ENCODE results near the gene C2orf92. TPM values are rescaled to one million over a fixed set of nuclear protein-coding genes. Genes with fewer than 3 reads are reported as not detected.
A peak's percentile ranks its signal among the peaks of the same experiment; 100 is the strongest.

The C2orf92 gene
- polyA plus RNA-seq, 2 of the 4 experiments (the other 2 are of a cell fraction) = 1.1 to 2.7 TPM

- H3K4me3 ChIP-seq = no peak overlapping the region
- no peaks in the 10 kb centered on the region for H3K4me1 ChIP-seq
- DNase-seq (ENCODE audit: low read depth in 1 of 2, low spot score in 1 of 2) = no peak
- POLR2A ChIA-PET = no interaction called here
- H3K27ac ChIP-seq = no peak overlapping the region
- H3K9me3 ChIP-seq = no peaks in the 10 kb centered on the region
- TF ChIP-seq RARB (CRISPR knock-in tag; IDR thresholded peaks at IDR 0.05) (no peak), CEBPB (IDR thresholded peaks at IDR 0.05) (no peak), POLR2A (IDR thresholded peaks at IDR 0.05; ENCODE audit: low read length) (no peak), EHF (CRISPR knock-in tag; IDR thresholded peaks at IDR 0.05) (no peak), NR3C1 (IDR thresholded peaks at IDR 0.05) (no peak), POLR2AphosphoS2 (conservative IDR thresholded peaks at IDR 0.05; ENCODE audit: low read length) (no peak), EP300 (IDR thresholded peaks at IDR 0.05) (no peak), NPAS2 (CRISPR knock-in tag; IDR thresholded peaks at IDR 0.05; ENCODE audit: borderline replicate concordance) (no peak), KDM1A (IDR thresholded peaks at IDR 0.05; ENCODE audit: low read depth) (no peak), FOXS1 (CRISPR knock-in tag; IDR thresholded peaks at IDR 0.05) (no peak), GATA3 (IDR thresholded peaks at IDR 0.05; ENCODE audit: borderline replicate concordance) (no peak), MYC (IDR thresholded peaks at IDR 0.05; ENCODE audit: borderline replicate concordance, low read length) (no peak)
- TF ChIP-seq, protein P1, sequence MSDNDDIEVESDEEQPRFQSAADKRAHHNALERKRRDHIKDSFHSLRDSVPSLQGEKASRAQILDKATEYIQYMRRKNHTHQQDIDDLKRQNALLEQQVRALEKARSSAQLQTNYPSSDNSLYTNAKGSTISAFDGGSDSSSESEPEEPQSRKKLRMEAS (IDR thresholded peaks at IDR 0.05) = no peak
- no peak overlapping the region for H3K4me2 ChIP-seq
- CTCF ChIA-PET = interaction anchor here (0.6 to 2.9 kb wide), 17 partner anchors 9 to 707 kb away, joined by 3 to 27 read pairs (median 5); no protein-coding TSS in a partner anchor
- no peak for FAIRE-seq
- ATAC-seq = peak in 1 of 2 experiments; percentile 13; a peak in 2 of 6 replicates
- 51% methylated on average over 8 of the region's 23 CpGs for WGBS (ENCODE audit: missing lambda C conversion rate)
Observed at GRCh38 chr2:97739020-97739892, 69.7 kb downstream of the C2orf92 start.

GRCh38 chr2:97739893-97740245 lies 70.4 kb downstream of the C2orf92 start:
- FAIRE-seq (no peak), DNase-seq (ENCODE audit: low read depth in 1 of 2, low spot score in 1 of 2) (no peak), ATAC-seq (0 out of 6 replicates have a peak, but pooled peaks of 1 of the 2 experiments have one; percentile 9)
- Histone ChIP-seq H3K9me3 (no peaks in the 10 kb centered on the region), H3K4me3 (no peak overlapping the region), H3K4me2 (no peak overlapping the region), H3K27ac (no peak overlapping the region), H3K4me1 (no peaks in the 10 kb centered on the region)
- ChIA-PET CTCF (interaction anchor here (0.6 to 2.9 kb wide), 19 partner anchors 9 to 707 kb away, joined by 3 to 27 read pairs (median 5); no protein-coding TSS in a partner anchor), POLR2A (no interaction called here)
- TF ChIP-seq JUN (IDR thresholded peaks at IDR 0.05) (no peak), RARB (CRISPR knock-in tag; IDR thresholded peaks at IDR 0.05) (no peak), JUNB (IDR thresholded peaks at IDR 0.05) (no peak), EP300 (IDR thresholded peaks at IDR 0.05) (no peak), MAZ (IDR thresholded peaks at IDR 0.05; ENCODE audit: borderline replicate concordance, low read depth, low read length) (no peak), NR3C1 (IDR thresholded peaks at IDR 0.05) (no peak), EHMT2 (IDR thresholded peaks at IDR 0.05; ENCODE audit: low read depth) (no peak), HOXB5 (CRISPR knock-in tag; IDR thresholded peaks at IDR 0.05) (no peak), TFCP2L1 (CRISPR knock-in tag; IDR thresholded peaks at IDR 0.05) (no peak), EHF (CRISPR knock-in tag; IDR thresholded peaks at IDR 0.05) (no peak), HDAC2 (IDR thresholded peaks at IDR 0.05) (no peak), HES2 (IDR thresholded peaks at IDR 0.05) (no peak)
- TF ChIP-seq, protein P2, sequence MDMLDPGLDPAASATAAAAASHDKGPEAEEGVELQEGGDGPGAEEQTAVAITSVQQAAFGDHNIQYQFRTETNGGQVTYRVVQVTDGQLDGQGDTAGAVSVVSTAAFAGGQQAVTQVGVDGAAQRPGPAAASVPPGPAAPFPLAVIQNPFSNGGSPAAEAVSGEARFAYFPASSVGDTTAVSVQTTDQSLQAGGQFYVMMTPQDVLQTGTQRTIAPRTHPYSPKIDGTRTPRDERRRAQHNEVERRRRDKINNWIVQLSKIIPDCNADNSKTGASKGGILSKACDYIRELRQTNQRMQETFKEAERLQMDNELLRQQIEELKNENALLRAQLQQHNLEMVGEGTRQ (IDR thresholded peaks at IDR 0.05) = no peak
- WGBS (ENCODE audit: missing lambda C conversion rate) = 47% methylated on average over 5 of the region's 5 CpGs

GRCh38 chr2:97740590-97741182 lies 71.2 kb downstream of the C2orf92 start:
- ATAC-seq (peak; percentile 79 to 88), DNase-seq (ENCODE audit: low read depth in 1 of 2, low spot score in 1 of 2) (peak; percentile 65 to 80), FAIRE-seq (no peak)
- ChIA-PET CTCF (interaction anchor here (0.6 to 2.9 kb wide), 22 partner anchors 8 to 706 kb away, joined by 3 to 27 read pairs (median 4); no protein-coding TSS in a partner anchor), POLR2A (no interaction called here)
- peak overlapping the region; percentile 56; the same call in 2 of the 3 replicates for H3K4me2 ChIP-seq
- no peak overlapping the region for H3K27ac ChIP-seq
- no peaks in the 10 kb centered on the region for H3K4me1 ChIP-seq
- no peak overlapping the region for H3K4me3 ChIP-seq
- H3K9me3 ChIP-seq = no peaks in the 10 kb centered on the region
- 24% methylated on average over 17 of the region's 19 CpGs for WGBS (ENCODE audit: missing lambda C conversion rate)
- TF ChIP-seq, protein P3, sequence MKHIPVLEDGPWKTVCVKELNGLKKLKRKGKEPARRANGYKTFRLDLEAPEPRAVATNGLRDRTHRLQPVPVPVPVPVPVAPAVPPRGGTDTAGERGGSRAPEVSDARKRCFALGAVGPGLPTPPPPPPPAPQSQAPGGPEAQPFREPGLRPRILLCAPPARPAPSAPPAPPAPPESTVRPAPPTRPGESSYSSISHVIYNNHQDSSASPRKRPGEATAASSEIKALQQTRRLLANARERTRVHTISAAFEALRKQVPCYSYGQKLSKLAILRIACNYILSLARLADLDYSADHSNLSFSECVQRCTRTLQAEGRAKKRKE (CRISPR knock-in tag; IDR thresholded peaks at IDR 0.05; ENCODE audit: low read depth) = no peak
- no peak for TF ChIP-seq CBX8 (IDR thresholded peaks at IDR 0.05)
- peak; percentile 52 to 56 for TF ChIP-seq RAD21 (conservative IDR thresholded peaks at IDR 0.05 in 1 of 2, IDR thresholded peaks at IDR 0.05 in 1 of 2)
- TF ChIP-seq NPAS2 (CRISPR knock-in tag; IDR thresholded peaks at IDR 0.05; ENCODE audit: borderline replicate concordance) = no peak
- no peak for TF ChIP-seq NFE2L2 (conservative IDR thresholded peaks at IDR 0.05; ENCODE audit: low read length)
- no peak for TF ChIP-seq PHF8 (IDR thresholded peaks at IDR 0.05; ENCODE audit: borderline replicate concordance, low read depth)
- TF ChIP-seq BHLHE40 (IDR thresholded peaks at IDR 0.05; ENCODE audit: low read depth, low read length) = no peak
- TF ChIP-seq CEBPB (IDR thresholded peaks at IDR 0.05) = no peak
- TF ChIP-seq SMC3 (IDR thresholded peaks at IDR 0.05) = peak; percentile 51
- TF ChIP-seq ZC3H11A (IDR thresholded peaks at IDR 0.05) = no peak
- TF ChIP-seq FOSL2 (IDR thresholded peaks at IDR 0.05) = no peak
- TF ChIP-seq FOSL2 (CRISPR knock-in tag; IDR thresholded peaks at IDR 0.05) = no peak
- TF ChIP-seq SREBF2 (IDR thresholded peaks at IDR 0.05) = no peak
- TF ChIP-seq KDM1A (IDR thresholded peaks at IDR 0.05; ENCODE audit: low read depth) = no peak
- TF ChIP-seq JUN (IDR thresholded peaks at IDR 0.05) = no peak
- no peak for TF ChIP-seq CHD4 (IDR thresholded peaks at IDR 0.05; ENCODE audit: borderline replicate concordance)
- no peak for TF ChIP-seq TFCP2L1 (CRISPR knock-in tag; IDR thresholded peaks at IDR 0.05)
- TF ChIP-seq FOXS1 (CRISPR knock-in tag; IDR thresholded peaks at IDR 0.05) = no peak
